Activated B cell treated with CpG ODN at 0.5 μM for 24 hours (primary cell): Measurements from ENCODE around the gene ZKSCAN5. TPM values are rescaled to one million over a fixed set of nuclear protein-coding genes. Genes with fewer than 3 reads are reported as not detected.
A peak's percentile ranks its signal among the peaks of the same experiment; 100 is the strongest.

ENCODE experiments used
- ATAC-seq: fragments of 200-7000 bp; cut with Tn5 transposase; one replicate; pipeline ENCODE4 v1.10.0; 2021; ENCODE audit warnings: low read depth, mild to moderate bottlenecking, moderate library complexity
- CTCF ChIA-PET: fragments of 350-600 bp; sonication (Branson Sonifier 250); formaldehyde crosslinking; loops from one replicate; lab custom pipeline; 2021; ENCODE audit warnings: antibody characterized with exemption; lab: Charles Lee
- POLR2A ChIA-PET: fragments of 350-600 bp; sonication (Branson Sonifier 250); formaldehyde crosslinking; loops from one replicate; lab custom pipeline; 2021; ENCODE audit warnings: antibody characterized with exemption; lab: Charles Lee
- DNase-seq: peaks from one replicate; pipeline ENCODE4 v3.0.0; 2022
- H3K27ac Mint-ChIP-seq: one replicate; pipeline ENCODE4 v1.8.0; 2020; ENCODE audit warnings: mixed read lengths
- H3K27me3 Mint-ChIP-seq: one replicate; pipeline ENCODE4 v1.8.0; 2021; ENCODE audit warnings: mixed read lengths
- H3K36me3 Mint-ChIP-seq: one replicate; pipeline ENCODE4 v1.8.0; 2021; ENCODE audit warnings: low read depth, mixed read lengths
- H3K4me1 Mint-ChIP-seq: one replicate; pipeline ENCODE4 v1.8.0; 2021; ENCODE audit warnings: mixed read lengths
- H3K4me3 Mint-ChIP-seq: one replicate; pipeline ENCODE4 v1.8.0; 2020; ENCODE audit warnings: mild to moderate bottlenecking, mixed read lengths
- H3K9me3 Mint-ChIP-seq: one replicate; pipeline ENCODE4 v1.8.0; 2020; ENCODE audit warnings: mixed read lengths
- intact Hi-C: fragments of 100-400 bp; cut with micrococcal nuclease; formaldehyde crosslinking; loops from one replicate; pipeline ENCODE4 v1.15.1; 2024
- total RNA-seq: library from RNA; stranded (reverse); gene quantifications from 2 replicates; pipeline ENCODE4 v1.2.3, GENCODE V29; 2022
- TF ChIP-seq, protein P1 (sequence below): fragments of 200-600 bp; IDR thresholded peaks from one replicate; pipeline ENCODE4 v1.8.0; 2022; ENCODE audit warnings: antibody characterized with exemption, mild to moderate bottlenecking

Gene ZKSCAN5
- total RNA-seq, 1 donor from 2014 or later: 10.3 TPM

DNA sequence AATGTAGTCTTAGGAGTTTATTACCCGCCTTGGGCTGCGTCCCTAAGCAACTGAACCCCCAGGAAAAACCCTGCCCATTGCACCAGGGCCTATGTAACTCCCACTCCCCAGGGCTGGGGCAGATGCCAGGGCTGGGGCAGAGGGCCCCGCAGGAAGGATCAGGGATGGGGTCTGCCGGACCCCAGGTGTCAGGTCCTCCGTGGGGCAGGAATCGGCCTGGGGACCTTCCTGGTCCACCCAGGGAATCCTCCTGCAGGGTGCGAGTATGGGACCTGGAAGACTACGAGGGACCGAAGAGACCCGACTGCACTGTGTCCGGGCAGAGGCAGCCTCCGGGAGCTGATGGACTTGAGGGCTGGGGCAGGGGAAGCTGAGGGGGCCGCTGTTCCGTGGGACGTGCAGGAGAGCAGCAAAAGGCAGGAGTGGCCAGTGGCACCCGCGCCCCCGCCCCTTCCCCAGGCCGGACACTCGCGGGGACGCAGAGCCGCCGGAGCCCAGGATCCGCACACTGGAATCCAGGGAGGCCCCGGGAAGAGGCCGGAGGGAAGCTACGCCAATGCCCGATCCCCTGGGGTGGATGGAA, 36.0 kb upstream of the ZKSCAN5 start:
- ChIA-PET CTCF (no interaction called here), POLR2A (interaction anchor here (0.7 kb wide), 1 partner anchor 30 kb away, joined by 6 read pairs; no protein-coding TSS in a partner anchor)
- intact Hi-C loops: loop anchor here (5.0 kb wide), 1 partner anchor 326 kb away; the partner anchor contains the start of gene SMURF1
- Mint-ChIP-seq H3K4me1 (peaks cover 37% of the 10 kb centered on the region), H3K27ac (no peak overlapping the region), H3K27me3 (no peaks in the 10 kb centered on the region), H3K36me3 (peaks cover 18% of the 10 kb centered on the region), H3K4me3 (no peak overlapping the region), H3K9me3 (no peaks in the 10 kb centered on the region)
- DNase-seq: no peak
- no peak for ATAC-seq
- TF ChIP-seq, protein P1, sequence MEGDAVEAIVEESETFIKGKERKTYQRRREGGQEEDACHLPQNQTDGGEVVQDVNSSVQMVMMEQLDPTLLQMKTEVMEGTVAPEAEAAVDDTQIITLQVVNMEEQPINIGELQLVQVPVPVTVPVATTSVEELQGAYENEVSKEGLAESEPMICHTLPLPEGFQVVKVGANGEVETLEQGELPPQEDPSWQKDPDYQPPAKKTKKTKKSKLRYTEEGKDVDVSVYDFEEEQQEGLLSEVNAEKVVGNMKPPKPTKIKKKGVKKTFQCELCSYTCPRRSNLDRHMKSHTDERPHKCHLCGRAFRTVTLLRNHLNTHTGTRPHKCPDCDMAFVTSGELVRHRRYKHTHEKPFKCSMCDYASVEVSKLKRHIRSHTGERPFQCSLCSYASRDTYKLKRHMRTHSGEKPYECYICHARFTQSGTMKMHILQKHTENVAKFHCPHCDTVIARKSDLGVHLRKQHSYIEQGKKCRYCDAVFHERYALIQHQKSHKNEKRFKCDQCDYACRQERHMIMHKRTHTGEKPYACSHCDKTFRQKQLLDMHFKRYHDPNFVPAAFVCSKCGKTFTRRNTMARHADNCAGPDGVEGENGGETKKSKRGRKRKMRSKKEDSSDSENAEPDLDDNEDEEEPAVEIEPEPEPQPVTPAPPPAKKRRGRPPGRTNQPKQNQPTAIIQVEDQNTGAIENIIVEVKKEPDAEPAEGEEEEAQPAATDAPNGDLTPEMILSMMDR: no peak

DNA sequence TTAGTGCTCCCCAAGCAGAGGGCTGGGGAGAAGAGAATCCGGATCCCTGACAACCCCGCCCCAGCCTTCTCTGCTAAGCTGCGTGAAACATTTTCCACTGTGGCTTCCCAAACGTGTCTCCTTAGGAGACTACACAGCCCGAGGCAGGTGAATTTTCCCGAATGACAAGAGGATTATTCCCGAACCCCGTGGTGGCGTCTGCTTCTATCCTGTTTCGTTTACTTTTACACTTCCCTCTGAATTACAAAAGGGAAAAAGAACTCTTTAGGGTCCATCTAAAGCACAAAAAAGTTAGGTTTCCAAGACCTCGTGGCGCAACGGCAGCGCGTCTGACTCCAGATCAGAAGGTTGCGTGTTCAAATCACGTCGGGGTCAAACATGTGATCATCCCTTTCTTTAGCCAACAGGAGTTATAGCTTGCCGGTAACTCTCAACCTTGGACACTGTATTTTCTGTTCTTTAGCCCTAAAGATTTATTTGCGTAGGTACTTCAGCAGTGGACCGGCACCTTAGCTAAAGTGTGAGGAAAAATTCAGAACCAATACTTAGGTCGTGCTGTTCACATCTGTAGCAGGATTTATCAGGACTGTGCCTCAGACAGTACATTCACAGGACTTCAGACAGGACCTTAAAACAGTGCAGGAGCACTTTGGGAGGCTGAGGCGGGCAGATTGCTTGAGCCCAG, 34.9 kb upstream of the ZKSCAN5 start:
- no peaks in the 10 kb centered on the region for H3K27me3 Mint-ChIP-seq
- POLR2A ChIA-PET: interaction anchor here (1.0 to 1.4 kb wide), 4 partner anchors 31 to 89 kb away, joined by 3 read pairs; partner anchors contain the start of genes BUD31, CPSF4, PDAP1 and PTCD1
- H3K36me3 Mint-ChIP-seq: peaks cover 13% of the 10 kb centered on the region
- H3K4me3 Mint-ChIP-seq: no peak overlapping the region
- ATAC-seq: no peak
- H3K4me1 Mint-ChIP-seq: peaks cover 37% of the 10 kb centered on the region
- TF ChIP-seq, protein P1: no peak
- CTCF ChIA-PET: no interaction called here
- DNase-seq: no peak
- intact Hi-C loops: loop anchor here (5.0 to 10.0 kb wide), 3 partner anchors 142 to 615 kb away; partner anchors contain the start of genes ARPC1A, COPS6, SMURF1 and ZNF3
- no peak overlapping the region for H3K27ac Mint-ChIP-seq
- H3K9me3 Mint-ChIP-seq: no peaks in the 10 kb centered on the region

- Mint-ChIP-seq H3K36me3 (peaks cover 18% of the 10 kb centered on the region), H3K27me3 (no peaks in the 10 kb centered on the region), H3K4me1 (peaks cover 25% of the 10 kb centered on the region), H3K9me3 (no peaks in the 10 kb centered on the region), H3K27ac (peak within 1 kb of the TSS; percentile 93), H3K4me3 (peak within 1 kb of the TSS; percentile 98)
- ChIA-PET CTCF (interaction anchor here (1.0 kb wide), 1 partner anchor 27 kb away, joined by 3 read pairs; the partner anchor contains the start of gene ZNF394), POLR2A (interaction anchor here (0.6 to 1.7 kb wide), 10 partner anchors 12 to 956 kb away, joined by 3 to 24 read pairs (median 8); partner anchors contain the start of genes CPSF4, PTCD1, ZCWPW1 and ZKSCAN5)
- ATAC-seq (peak; percentile 97), DNase-seq (peak; percentile 90)
- TF ChIP-seq, protein P1: no peak
- intact Hi-C loops: loop anchor here (1.0 to 10.0 kb wide), 10 partner anchors 28 to 612 kb away; partner anchors contain the start of genes ARPC1A, BUD31, COPS6 and FAM200A
Measured at GRCh38 chr7:99472561-99473314, 31.7 kb upstream of the ZKSCAN5 start, which contains the start of gene ZNF789. TSS of gene ZNF789 (plus strand) at chr7:99472890. CDS start at chr7:99476457, 3,567 bp downstream.

DNA sequence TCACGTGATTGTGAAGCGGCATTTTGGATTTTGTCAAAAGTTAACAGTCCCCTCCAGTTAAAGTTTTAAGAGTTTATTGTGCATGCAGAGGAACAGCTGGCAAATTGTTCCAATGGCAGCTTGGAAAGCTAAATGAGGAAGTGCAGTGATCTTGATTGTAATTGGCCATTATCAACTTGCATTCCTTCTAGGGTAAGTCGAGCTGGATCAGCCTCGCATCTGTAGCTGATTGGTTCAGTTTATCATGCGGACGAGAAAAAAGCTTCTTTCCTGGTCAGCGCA, 31.2 kb upstream of the ZKSCAN5 start:
- TF ChIP-seq, protein P1: no peak
- DNase-seq: no peak
- Mint-ChIP-seq H3K4me1 (peaks cover 28% of the 10 kb centered on the region), H3K36me3 (peaks cover 21% of the 10 kb centered on the region), H3K27me3 (no peaks in the 10 kb centered on the region), H3K9me3 (no peaks in the 10 kb centered on the region), H3K27ac (peak overlapping the region; percentile 93), H3K4me3 (peak overlapping the region; percentile 98)
- ChIA-PET CTCF (interaction anchor here (1.0 kb wide), 1 partner anchor 27 kb away, joined by 3 read pairs; the partner anchor contains the start of gene ZNF394), POLR2A (interaction anchor here (0.6 to 1.7 kb wide), 11 partner anchors 11 to 1404 kb away, joined by 3 to 21 read pairs (median 7); partner anchors contain the start of genes BUD31, CPSF4, PDAP1 and PTCD1)
- no peak for ATAC-seq
- intact Hi-C loops: loop anchor here (2.0 to 10.0 kb wide), 3 partner anchors 144 to 612 kb away; partner anchors contain the start of genes ARPC1A, COPS6, ZNF3 and ZSCAN25
